ENCODE data around the gene ACTN4.

Gene ACTN4

DNA sequence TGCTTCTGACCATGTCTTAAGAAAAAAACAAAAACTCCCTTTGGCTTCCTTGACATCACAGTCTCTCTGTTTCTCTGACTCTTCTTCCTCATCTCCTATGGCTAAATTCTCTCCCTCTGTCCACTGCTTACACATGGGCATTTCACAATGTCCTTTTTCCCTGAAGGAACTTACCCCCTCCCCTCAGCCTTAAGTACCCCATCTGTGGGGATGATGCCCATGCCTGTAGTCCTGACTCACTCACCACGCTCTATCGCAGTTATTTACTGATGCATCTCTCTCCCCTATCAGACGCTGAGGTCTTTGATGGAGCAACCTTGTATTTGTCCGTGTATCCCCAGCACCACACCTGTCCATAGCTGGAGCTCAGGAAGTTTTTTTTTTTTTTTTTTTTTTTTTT, 32.4 kb downstream of the ACTN4 start:
- Histone ChIP-seq H3K27ac (ENCODE audit: low read depth, low read length) (peak overlapping the region; percentile 26; the same call in 1 of the 2 replicates), H3K4me3 (ENCODE audit: low read depth, low read length) (no peak overlapping the region), H3K27me3 (ENCODE audit: insufficient read depth, low read length) (no peaks in the 10 kb centered on the region), H2AFZ (ENCODE audit: low read length, unreplicated experiment) (no peak overlapping the region), H3K79me2 (ENCODE audit: control insufficient read depth, insufficient read depth, low read length, unreplicated experiment) (peaks cover 82% of the 10 kb centered on the region), H3K36me3 (ENCODE audit: insufficient read depth, low read length) (peaks cover 4% of the 10 kb centered on the region; the same call in 1 of the 2 replicates), H3K4me1 (ENCODE audit: control insufficient read depth, insufficient read depth, low read length, unreplicated experiment) (peaks cover 47% of the 10 kb centered on the region)

DNA sequence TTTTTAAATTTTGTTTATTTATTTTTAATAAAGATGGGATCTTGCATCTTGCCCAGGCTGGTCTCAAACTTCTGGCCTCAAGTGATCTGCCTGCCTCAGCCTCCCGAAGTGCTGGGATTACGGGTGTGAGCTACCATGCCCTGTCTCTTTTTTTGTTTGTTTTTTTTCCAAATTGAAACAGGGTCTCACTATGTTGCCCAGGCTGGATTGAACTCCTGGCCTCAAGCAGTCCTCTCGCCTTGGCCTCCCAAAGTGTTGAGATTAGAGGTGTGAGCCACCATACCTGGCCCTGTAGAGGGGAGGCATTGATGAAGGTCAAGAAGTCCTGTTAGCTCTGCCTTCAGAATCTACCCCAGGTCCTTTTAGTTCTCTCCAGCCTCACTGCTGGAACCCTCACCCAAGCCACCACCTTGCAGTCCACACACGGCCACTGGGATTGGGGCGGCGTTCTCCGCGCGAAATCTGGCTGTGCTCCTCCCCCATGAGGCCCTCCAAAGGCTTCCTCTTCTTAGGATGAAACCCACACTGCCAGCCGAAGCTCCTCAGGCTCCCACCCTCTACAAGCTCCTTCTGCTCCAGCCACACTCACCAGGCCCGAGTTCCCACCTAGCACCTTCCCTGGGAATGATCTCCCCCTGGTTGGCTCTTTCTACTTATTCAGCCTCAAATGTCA, 34.9 kb downstream of the ACTN4 start:
- Histone ChIP-seq H2AFZ (ENCODE audit: low read length, unreplicated experiment) (no peak overlapping the region), H3K27me3 (ENCODE audit: insufficient read depth, low read length) (no peaks in the 10 kb centered on the region), H3K4me3 (ENCODE audit: low read depth, low read length) (no peak overlapping the region), H3K27ac (ENCODE audit: low read depth, low read length) (peak overlapping the region; percentile 99), H3K36me3 (ENCODE audit: insufficient read depth, low read length) (peaks cover 4% of the 10 kb centered on the region; the same call in 1 of the 2 replicates), H3K4me1 (ENCODE audit: control insufficient read depth, insufficient read depth, low read length, unreplicated experiment) (peaks cover 51% of the 10 kb centered on the region), H3K79me2 (ENCODE audit: control insufficient read depth, insufficient read depth, low read length, unreplicated experiment) (peaks cover 82% of the 10 kb centered on the region)

DNA sequence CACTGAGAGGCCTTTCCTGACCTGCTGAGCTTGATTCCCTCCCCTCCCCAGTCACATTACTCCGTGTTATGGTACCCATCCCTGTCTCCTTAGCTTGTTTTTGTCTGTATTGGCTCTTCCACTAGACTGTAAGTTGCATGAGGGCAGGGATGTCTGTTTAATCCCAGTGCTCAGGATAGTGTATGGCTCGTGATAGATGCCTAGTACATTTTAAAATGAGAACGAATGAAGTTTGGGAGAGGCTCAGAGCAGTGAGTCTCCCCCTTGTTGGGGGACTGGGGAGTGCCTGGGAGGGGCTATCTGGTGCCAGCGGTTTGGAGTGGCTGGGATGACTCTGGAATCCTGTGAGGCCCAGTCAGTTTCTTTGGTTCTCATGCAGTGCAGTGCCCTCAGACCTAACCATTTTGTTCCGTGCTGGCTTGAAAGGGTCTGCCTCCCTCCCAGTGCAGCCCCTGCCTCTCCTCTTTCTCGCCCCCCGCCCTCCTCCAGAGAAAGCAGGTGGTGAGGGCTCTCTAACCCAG, 35.5 kb downstream of the ACTN4 start:
- H3K27me3 ChIP-seq (ENCODE audit: insufficient read depth, low read length) = no peaks in the 10 kb centered on the region
- H3K27ac ChIP-seq (ENCODE audit: low read depth, low read length) = peak overlapping the region; percentile 99
- H3K36me3 ChIP-seq (ENCODE audit: insufficient read depth, low read length) = peaks cover 4% of the 10 kb centered on the region; the same call in 1 of the 2 replicates
- peaks cover 82% of the 10 kb centered on the region for H3K79me2 ChIP-seq (ENCODE audit: control insufficient read depth, insufficient read depth, low read length, unreplicated experiment)
- peaks cover 57% of the 10 kb centered on the region for H3K4me1 ChIP-seq (ENCODE audit: control insufficient read depth, insufficient read depth, low read length, unreplicated experiment)
- no peak overlapping the region; the same call in 1 of the 2 replicates for H3K4me3 ChIP-seq (ENCODE audit: low read depth, low read length)
- H2AFZ ChIP-seq (ENCODE audit: low read length, unreplicated experiment) = no peak overlapping the region

DNA sequence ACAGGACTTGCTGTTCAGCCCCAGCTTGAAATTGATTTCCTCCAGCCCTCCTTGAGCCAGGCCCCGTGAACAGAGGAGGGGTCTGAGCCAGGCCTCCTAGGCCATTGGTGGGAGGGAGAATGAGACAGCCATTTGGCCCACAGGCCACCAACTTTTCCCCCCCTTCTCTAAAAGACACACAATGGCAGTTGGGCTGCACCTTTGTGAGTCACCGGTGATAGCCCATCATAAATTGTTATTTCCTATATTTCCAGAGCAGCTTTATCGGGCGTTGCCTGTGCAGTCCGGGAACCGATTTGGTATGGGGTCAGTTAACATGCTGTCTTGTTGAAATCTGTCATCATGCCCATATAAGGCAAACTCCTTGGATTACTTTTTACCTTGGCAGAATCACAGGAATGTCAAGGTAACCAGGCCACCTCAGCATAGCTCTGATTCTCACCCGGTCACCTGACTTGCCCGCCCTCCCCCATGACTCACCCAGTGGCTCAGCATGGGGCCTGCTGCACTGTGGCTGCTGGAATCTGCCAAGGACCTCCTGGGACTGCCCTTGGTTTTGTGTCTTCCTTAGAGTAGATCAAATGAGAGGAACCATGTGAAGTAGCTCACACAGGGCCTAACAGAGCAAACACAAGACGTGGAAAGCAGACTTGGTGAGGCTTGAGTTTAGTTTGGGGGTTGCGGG, 36.1 kb downstream of the ACTN4 start:
- H2AFZ ChIP-seq (ENCODE audit: low read length, unreplicated experiment) = no peak overlapping the region
- H3K36me3 ChIP-seq (ENCODE audit: insufficient read depth, low read length) = peaks cover 4% of the 10 kb centered on the region; the same call in 1 of the 2 replicates
- H3K79me2 ChIP-seq (ENCODE audit: control insufficient read depth, insufficient read depth, low read length, unreplicated experiment) = peaks cover 82% of the 10 kb centered on the region
- peaks cover 63% of the 10 kb centered on the region for H3K4me1 ChIP-seq (ENCODE audit: control insufficient read depth, insufficient read depth, low read length, unreplicated experiment)
- H3K27me3 ChIP-seq (ENCODE audit: insufficient read depth, low read length) = no peaks in the 10 kb centered on the region
- H3K27ac ChIP-seq (ENCODE audit: low read depth, low read length) = peak overlapping the region; percentile 99
- peak overlapping the region; percentile 32; the same call in 1 of the 2 replicates for H3K4me3 ChIP-seq (ENCODE audit: low read depth, low read length)

DNA sequence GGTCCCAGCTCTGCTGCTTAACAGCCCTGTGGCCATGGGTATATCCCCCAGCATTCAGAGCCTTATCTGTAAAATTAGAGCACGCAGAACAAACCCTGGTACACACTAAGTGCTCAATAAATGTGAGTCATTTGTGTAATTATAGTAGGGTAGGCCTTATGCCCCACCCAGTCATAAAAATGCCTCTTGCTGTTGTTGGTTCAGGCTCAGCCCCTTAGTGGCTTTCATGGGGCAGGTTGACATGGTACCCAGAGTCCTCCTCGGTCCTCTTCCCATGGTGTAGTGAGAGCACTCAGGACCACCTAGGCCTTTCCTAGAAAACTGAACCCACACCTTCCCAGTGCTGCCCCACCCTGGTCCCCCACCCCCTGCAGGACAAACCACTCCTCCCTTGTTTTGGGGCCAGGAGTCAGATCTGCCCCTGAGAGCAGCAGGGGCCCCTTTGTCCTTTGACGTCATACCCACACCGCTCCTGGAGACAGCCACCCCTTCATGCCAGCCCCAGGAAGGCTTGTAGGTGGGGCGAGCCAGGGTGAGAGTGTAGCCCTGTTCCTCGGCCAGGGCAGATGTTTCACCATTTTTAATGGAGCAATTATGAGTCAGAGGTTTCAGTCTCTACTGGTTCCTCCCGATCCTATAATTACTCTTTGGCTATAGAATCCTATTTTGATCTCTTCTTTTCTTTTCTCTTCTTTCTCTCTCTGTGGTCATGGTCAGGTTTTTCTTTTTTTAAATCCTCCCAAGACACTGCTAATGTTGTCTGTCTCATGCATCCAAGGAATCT, 36.8 kb downstream of the ACTN4 start:
- Histone ChIP-seq H3K4me3 (ENCODE audit: low read depth, low read length) (peak overlapping the region; percentile 43), H3K36me3 (ENCODE audit: insufficient read depth, low read length) (peaks cover 4% of the 10 kb centered on the region; the same call in 1 of the 2 replicates), H3K79me2 (ENCODE audit: control insufficient read depth, insufficient read depth, low read length, unreplicated experiment) (peaks cover 82% of the 10 kb centered on the region), H2AFZ (ENCODE audit: low read length, unreplicated experiment) (no peak overlapping the region), H3K27me3 (ENCODE audit: insufficient read depth, low read length) (no peaks in the 10 kb centered on the region), H3K4me1 (ENCODE audit: control insufficient read depth, insufficient read depth, low read length, unreplicated experiment) (peaks cover 67% of the 10 kb centered on the region), H3K27ac (ENCODE audit: low read depth, low read length) (peak overlapping the region; percentile 99)

DNA sequence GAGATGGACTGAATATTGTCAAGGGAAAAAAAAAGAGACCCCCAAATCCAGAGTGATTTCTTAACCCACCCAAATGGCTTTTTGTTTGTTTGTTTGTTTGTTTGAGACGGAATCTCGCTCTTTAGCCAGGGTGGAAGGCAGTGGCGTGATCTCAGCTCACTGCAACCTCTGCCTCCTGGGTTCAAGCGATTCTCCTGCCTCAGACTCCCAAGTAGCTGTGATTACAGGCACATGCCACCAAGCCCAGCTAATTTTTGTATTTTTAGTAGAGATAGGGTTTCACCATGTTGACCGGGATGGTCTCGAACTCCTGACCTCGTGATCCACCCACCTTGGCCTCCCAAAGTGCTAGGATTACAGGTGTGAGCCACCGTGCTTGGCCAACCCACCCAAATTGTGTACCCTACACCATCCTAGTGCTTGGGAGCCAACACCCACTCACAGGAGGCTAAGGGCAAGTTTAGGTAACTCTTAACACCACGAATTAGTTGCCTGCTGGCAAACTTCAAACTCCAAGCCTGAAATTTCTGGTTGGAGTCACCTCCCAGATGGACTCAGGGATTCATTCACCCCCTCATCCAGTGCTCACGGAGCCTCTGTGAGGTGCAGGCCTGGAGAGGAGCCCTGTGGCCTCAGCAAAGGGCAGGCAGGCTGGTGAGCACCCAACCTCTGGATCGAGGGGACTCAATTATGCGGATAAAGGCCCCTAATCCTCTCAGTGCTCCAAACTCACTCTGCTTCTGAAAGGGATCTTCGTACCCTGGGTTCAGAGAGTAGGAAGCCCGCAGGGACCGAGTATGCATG, 37.6 kb downstream of the ACTN4 start:
- H3K4me3 ChIP-seq (ENCODE audit: low read depth, low read length) = peak overlapping the region; percentile 43
- peaks cover 81% of the 10 kb centered on the region for H3K79me2 ChIP-seq (ENCODE audit: control insufficient read depth, insufficient read depth, low read length, unreplicated experiment)
- H3K27me3 ChIP-seq (ENCODE audit: insufficient read depth, low read length) = no peaks in the 10 kb centered on the region
- peaks cover 66% of the 10 kb centered on the region for H3K4me1 ChIP-seq (ENCODE audit: control insufficient read depth, insufficient read depth, low read length, unreplicated experiment)
- H3K36me3 ChIP-seq (ENCODE audit: insufficient read depth, low read length) = peaks cover 4% of the 10 kb centered on the region; the same call in 1 of the 2 replicates
- peak overlapping the region; percentile 99 for H3K27ac ChIP-seq (ENCODE audit: low read depth, low read length)
- H2AFZ ChIP-seq (ENCODE audit: low read length, unreplicated experiment) = no peak overlapping the region

DNA sequence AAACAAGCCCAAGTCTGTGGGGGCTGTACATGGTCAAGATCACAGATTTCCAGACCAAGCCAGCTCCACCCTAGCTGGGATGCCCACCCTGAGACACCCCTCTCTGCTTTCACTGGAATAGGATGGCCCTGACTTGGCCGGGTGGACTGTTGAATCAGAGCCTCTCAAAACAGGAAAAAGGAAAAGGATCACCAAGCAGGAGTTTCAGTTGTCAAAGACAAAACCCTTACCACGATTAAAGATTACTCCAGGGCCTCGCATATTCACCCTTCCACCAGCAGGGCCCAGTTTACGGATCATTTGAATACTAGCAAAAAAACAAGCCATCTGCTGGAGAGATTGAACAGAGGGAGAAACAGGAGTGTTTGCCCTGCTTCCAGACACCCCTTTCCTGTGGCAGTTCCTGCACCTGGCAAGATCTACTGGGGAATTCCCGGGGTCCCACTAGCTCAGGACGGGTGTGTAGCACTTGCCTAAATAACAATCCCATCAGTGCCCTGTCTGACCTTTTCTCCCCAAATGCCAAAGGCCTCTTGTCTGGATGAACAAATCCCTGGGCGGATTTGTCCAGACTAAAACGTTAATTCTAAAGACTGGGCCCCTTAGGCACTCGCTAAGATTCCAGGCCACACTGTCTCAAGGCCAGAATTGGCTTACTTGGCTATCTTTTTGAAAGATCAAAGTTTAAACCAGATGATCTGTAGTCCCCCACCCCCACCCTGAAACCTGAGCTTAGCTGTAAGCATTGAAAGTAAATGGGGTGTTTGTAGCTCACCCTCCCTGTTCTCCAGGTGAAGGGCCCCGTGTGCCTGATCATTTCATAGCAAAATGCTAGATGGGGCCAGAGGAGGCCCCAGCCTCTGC, 38.4 kb downstream of the ACTN4 start:
- H3K79me2 ChIP-seq (ENCODE audit: control insufficient read depth, insufficient read depth, low read length, unreplicated experiment) = peaks cover 83% of the 10 kb centered on the region
- H3K4me3 ChIP-seq (ENCODE audit: low read depth, low read length) = no peak overlapping the region
- peaks cover 66% of the 10 kb centered on the region for H3K4me1 ChIP-seq (ENCODE audit: control insufficient read depth, insufficient read depth, low read length, unreplicated experiment)
- H3K36me3 ChIP-seq (ENCODE audit: insufficient read depth, low read length) = peaks cover 4% of the 10 kb centered on the region; the same call in 1 of the 2 replicates
- H3K27me3 ChIP-seq (ENCODE audit: insufficient read depth, low read length) = no peaks in the 10 kb centered on the region
- H3K27ac ChIP-seq (ENCODE audit: low read depth, low read length) = peak overlapping the region; percentile 99
- no peak overlapping the region for H2AFZ ChIP-seq (ENCODE audit: low read length, unreplicated experiment)

DNA sequence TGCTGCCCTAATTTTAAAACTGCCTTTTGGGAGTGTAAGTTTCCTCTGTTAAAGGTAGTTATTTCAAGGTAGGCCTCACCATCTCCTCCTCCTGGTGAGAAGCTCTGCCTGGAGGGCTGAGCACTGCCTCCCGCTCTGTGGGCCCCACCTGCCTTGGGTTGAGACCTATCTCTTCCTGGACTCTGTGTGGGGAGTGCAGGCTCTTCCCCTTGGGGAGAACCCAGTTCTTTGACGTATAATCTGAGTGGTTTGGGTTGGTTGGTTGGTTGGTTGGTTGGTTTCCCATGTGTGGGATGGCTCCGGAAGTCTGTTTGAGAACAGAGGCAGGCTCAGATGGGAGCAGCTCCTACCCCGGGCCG, 39.1 kb downstream of the ACTN4 start:
- Histone ChIP-seq H3K36me3 (ENCODE audit: insufficient read depth, low read length) (peaks cover 4% of the 10 kb centered on the region; the same call in 1 of the 2 replicates), H3K27me3 (ENCODE audit: insufficient read depth, low read length) (no peaks in the 10 kb centered on the region), H3K4me1 (ENCODE audit: control insufficient read depth, insufficient read depth, low read length, unreplicated experiment) (peaks cover 61% of the 10 kb centered on the region), H3K27ac (ENCODE audit: low read depth, low read length) (peak overlapping the region; percentile 99), H3K79me2 (ENCODE audit: control insufficient read depth, insufficient read depth, low read length, unreplicated experiment) (peaks cover 80% of the 10 kb centered on the region), H2AFZ (ENCODE audit: low read length, unreplicated experiment) (no peak overlapping the region), H3K4me3 (ENCODE audit: low read depth, low read length) (no peak overlapping the region)

DNA sequence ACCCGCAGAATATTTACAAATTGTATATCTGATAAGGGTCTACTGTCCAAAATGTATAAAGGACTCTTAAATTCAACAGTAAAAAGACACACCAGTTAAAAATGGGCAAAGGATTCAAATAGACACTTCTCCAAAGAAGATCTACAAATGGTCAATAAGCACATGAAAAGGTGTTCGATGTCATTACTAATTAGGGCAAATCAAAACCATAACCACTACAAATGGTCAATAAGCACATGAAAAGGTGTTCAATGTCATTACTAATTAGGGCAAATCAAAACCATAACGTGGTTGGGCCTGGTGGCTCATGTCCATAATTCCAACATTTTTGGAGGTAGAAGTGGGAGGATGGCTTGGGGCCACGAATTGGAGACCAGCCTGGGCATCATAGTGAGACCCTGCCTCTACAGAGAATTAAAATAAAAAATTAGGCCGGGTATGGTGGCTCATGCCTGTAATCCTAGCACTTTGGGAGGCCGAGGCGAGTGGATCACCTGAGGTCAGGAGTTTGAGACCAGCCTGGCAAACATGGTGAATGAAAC, 40.5 kb downstream of the ACTN4 start:
- peaks cover 80% of the 10 kb centered on the region for H3K79me2 ChIP-seq (ENCODE audit: control insufficient read depth, insufficient read depth, low read length, unreplicated experiment)
- H3K27me3 ChIP-seq (ENCODE audit: insufficient read depth, low read length) = no peaks in the 10 kb centered on the region
- no peak overlapping the region for H3K4me3 ChIP-seq (ENCODE audit: low read depth, low read length)
- no peak overlapping the region for H3K27ac ChIP-seq (ENCODE audit: low read depth, low read length)
- peaks cover 69% of the 10 kb centered on the region for H3K4me1 ChIP-seq (ENCODE audit: control insufficient read depth, insufficient read depth, low read length, unreplicated experiment)
- no peak overlapping the region for H2AFZ ChIP-seq (ENCODE audit: low read length, unreplicated experiment)
- H3K36me3 ChIP-seq (ENCODE audit: insufficient read depth, low read length) = no peaks in the 10 kb centered on the region

Data from ACC112 (cell line).